ENCODE measurements around the gene NUP62CL.

DNA sequence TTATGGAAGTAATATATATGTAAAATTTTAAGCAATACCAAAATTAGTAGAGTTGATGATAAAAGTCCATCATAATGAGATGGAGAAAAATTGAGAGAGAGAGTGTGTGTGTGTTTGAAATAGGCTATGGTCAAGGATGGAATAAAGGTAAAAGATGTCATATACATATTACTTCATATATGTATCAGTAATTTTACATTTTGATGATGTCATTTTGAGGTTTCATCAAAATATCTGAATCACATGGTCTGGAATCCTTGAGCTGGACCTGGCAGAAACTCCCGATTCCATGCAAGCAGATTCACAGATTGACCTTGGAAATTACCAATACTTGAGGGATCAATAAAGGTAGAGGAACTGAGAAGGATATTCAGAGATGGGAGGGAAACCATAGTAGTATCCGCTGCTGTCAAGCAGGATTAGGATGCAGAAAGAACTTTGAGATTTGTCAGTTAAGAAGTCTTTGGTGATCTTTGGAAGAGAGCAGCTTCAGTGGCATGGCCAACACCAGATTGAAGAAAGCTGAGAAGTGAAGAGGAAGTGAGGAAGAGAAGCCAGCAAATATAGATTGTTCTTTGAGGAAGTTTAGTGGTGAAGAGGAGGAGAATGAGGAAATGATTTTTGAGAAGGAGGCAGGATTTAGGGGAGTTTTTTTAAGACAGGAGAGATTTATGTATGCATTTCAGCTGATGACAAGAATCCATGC is 21.7 kb upstream of the NUP62CL start:
- TF ChIP-seq, protein P1, sequence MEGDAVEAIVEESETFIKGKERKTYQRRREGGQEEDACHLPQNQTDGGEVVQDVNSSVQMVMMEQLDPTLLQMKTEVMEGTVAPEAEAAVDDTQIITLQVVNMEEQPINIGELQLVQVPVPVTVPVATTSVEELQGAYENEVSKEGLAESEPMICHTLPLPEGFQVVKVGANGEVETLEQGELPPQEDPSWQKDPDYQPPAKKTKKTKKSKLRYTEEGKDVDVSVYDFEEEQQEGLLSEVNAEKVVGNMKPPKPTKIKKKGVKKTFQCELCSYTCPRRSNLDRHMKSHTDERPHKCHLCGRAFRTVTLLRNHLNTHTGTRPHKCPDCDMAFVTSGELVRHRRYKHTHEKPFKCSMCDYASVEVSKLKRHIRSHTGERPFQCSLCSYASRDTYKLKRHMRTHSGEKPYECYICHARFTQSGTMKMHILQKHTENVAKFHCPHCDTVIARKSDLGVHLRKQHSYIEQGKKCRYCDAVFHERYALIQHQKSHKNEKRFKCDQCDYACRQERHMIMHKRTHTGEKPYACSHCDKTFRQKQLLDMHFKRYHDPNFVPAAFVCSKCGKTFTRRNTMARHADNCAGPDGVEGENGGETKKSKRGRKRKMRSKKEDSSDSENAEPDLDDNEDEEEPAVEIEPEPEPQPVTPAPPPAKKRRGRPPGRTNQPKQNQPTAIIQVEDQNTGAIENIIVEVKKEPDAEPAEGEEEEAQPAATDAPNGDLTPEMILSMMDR (optimal IDR thresholded peaks at IDR 0.05 in 1 of 3, IDR thresholded peaks at IDR 0.05 in 1 of 3, conservative IDR thresholded peaks at IDR 0.05 in 1 of 3; ENCODE audit: extremely low read depth in 1 of 3, insufficient read depth in 2 of 3, low read length in 3 of 3) = no peak
- TF ChIP-seq EZH2 (IDR thresholded peaks at IDR 0.05; ENCODE audit: low read length) = no peak
